T follicular helper cell (primary cell): Measurements from ENCODE around the gene JPT1.

Experiments used
- DNase-seq: peaks from one replicate; pipeline ENCODE4 v3.0.0-alpha.2; 2020; ENCODE audit warnings: low read depth

The JPT1 gene

GRCh38 chr17:75105126-75106080 lies 48.9 kb downstream of the JPT1 start:
- no peak for DNase-seq

DNA sequence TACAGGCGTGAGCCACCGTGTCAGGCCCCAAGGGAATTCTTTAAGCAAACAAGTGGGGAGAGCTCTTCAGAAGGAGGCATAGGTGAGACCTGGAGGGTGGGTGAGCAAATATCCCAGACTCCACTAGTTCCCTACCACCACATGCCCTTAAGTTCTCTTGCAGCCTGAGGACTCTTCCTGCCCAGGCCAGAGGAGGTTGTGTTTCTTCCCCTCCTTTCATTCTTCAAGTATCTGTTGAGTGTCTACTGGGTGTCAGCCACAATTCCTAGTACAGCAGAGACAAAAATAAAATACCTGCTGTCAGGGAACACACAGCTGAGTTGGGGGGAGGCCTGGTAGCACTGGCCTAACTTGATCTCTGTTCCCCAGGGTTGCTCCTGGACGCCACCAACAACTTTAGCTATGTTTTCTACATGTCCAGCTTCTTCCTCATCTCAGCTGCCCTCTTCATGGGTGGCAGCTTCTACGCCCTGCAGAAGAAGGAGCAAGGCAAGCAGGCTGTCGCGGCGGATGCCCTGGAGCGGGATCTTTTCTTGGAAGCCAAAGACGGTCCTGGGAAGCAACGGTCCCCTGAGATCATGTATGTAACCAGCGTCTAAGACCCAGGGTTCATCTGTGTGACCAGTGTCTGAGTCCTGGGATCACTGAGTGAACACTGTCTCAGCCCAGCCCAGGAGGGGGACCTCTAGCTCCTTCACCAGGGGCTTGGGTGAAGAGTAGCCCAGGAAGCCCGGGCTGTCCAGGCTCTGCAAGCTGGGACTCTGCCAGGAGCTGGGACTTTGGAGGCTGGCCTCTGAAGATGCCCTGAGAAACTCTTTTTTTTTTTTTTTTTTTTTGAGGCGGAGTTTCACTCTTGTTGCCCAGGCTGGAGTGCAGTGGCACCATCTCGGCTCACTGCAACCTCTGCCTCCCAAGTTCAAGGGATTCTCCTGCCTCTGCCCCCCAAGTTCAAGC lies 50.4 kb downstream of the JPT1 start:
- DNase-seq, result no peak

GRCh38 chr17:75102385-75102821 lies 51.9 kb downstream of the JPT1 start:
- no peak for DNase-seq

- DNase-seq, result no peak
Observed at GRCh38 chr17:75099881-75100595, 54.3 kb downstream of the JPT1 start.

- no peak for DNase-seq
Observed at GRCh38 chr17:75098861-75099260, 55.5 kb downstream of the JPT1 start.

GRCh38 chr17:75097865-75098264 lies 56.4 kb downstream of the JPT1 start:
- no peak for DNase-seq

GRCh38 chr17:75096082-75096625 lies 58.2 kb downstream of the JPT1 start:
- no peak for DNase-seq

DNA sequence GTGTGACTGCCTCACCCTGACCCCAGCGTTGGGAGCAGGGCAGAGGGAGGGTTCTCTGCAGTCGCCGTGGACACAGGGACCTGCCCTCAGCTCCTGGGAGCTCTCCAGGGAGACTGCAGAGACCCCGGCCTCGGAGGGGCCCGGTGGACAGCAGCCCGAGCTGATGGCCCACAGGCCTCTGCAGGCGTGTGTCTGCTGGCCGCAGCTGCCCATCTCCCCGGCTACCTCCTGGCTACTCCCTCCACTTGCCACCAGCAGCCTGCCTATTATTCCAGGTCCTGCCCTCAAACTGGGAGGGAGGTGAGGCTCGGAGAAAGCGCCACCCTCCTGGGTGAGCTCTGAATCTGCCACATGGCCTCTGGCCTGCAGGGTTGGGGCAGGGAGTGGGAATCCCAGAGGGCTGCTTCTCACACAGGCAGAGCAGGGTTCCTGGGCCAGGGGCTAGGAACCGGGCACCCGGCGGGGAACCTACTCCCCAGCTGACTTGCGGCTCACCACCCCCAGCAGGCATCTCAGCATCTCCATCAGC lies 59.4 kb downstream of the JPT1 start:
- DNase-seq, result no peak

- no peak for DNase-seq
Observed at GRCh38 chr17:75093548-75094158, 60.7 kb downstream of the JPT1 start.

DNA sequence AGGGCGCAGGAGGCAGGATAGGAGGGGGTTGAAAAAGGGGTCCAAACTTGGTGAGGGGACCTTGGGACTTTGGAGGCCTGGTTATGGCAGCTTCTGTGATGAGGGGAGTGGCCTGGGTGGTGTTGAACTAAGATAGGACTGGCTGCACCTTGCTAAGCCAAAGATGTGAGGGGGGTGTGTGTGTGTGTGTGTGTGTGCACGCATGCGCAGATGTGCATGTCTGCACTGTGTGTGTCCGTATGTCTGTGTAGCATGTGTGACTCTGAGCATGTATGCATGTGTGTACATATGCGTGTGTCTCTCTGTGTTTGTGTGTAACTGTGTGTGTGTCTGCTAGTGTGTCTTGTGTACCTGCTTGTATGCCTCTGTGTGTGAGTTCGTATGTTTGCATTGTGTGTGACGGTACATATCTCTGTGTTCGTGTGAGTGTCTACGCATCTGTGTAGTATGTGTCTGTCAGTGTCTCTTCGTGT lies 62.4 kb downstream of the JPT1 start:
- DNase-seq, result no peak

DNA sequence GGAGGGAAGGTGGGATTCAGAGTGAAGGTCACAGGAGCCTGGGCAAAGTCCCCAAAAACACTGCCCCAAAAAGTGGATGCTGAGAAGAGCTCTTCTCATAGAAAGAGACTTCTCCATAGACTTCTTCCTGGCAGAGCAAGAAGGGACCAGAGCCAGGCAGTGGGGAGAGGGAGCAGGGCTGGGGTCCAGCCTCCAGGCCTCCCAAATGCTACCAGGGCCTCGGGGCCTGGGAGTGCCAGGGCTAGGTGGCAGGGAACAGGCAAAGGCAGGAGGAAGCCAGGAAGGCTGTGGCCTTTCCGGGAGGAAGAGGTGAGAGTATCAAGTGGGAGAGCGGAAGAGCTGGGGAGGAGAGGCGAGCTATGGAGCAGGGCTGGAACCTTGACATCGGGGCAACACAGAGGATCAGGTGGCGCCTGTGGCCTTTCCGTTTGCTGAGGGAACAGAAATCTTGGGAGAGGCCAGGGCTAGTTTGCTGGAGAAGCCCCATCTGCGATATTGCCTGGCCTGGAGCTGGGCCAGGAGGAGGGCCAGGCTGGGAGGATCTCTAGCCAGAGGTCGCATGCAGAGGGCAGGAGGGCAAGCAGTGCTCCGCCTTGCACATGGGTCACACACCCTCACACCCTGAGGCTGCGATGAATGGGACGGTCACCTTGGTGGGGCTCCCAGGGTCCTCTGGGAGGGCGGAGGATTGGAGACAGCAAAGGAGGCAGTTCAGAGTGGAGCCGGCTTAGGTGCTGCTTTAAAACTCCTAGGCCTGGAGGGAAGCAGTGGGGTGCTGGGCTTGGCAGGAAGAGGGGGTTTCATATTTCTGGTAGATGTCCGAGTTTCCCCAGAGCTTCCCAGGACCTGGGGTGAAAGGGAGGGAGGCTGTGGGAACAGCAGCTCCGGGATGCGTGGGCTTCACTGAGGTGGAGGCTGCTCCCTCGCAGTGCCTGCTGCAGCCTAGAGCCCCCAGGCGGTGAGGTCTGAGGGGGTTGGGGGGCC lies 63.1 kb downstream of the JPT1 start:
- DNase-seq, result no peak

DNA sequence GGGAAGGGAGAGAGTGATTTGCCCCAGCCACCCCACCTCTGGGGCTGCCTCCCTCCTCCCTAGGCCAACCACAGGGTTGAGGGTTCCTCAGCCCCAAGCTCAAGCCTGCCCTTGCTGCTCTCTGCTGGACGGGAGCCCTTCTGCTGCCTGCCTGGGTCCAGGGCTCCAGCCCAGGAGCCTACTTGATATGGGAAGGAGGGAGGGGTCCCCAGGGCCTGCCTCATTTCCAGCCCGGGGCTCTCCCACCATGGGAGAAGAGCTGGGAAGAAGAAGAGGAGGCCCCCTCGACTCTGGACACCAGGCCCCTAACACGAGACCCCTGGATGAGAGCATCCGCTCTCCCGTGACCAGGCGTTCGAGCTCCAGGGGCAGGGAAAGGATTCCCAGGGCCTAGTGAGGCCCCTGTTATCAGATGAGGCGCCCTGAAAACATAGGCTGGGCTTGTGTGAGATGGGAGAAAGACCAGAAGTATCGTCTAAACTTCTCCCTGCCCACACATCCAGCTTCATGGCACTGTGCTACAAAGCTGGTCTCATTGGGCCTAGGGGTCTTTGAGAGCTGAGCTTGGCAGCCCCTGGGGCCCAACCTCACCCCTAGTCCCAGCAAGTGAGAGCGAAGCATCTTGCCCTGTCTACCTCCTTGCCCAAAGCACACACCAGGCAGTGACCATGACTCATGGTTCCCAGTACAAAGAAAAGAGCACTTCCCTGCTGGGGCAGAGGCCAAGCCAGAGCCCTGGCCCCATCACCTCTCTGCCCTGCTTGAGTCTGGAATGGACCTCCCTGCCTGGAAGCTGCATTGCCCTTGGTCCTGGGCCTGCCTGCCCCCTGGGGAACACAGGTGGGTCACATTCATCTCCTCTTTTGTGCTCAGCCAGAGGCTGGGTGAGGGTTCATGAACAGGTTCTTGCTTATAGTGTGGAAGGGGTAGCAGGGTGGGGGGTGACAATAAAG lies 65.6 kb downstream of the JPT1 start:
- DNase-seq, result no peak

- no peak for DNase-seq
Observed at GRCh38 chr17:75087558-75088453, 66.5 kb downstream of the JPT1 start, which contains the start of gene SLC16A5. TSS of gene SLC16A5 (plus strand) at chr17:75087954. CDS start at chr17:75093637, 5,683 bp downstream.

DNA sequence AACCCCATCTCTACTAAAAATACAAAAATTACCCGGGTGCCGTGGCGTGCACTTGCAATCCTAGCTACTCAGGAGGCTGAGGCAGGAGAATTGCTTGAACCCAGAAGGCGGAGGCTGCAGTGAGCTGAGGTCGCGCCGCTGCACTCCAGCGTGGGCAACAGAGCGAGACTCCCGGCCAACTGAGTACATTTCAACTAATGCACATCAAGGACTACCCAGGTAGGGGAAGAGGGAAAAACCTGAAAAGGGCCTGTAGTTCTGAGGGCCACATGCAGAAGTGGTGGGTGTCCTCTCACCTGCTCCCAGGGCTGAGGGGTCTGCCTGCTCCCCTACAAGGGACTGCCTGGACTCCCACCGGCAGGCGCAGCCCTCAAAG lies 67.1 kb downstream of the JPT1 start:
- no peak for DNase-seq

- no peak for DNase-seq
Observed at GRCh38 chr17:75086496-75087181, 67.7 kb downstream of the JPT1 start.
